Hepatocyte (in vitro differentiated cells): ENCODE results near the gene CCDC34.

ENCODE experiments used
- CTCF ChIP-seq: fragments of 200-600 bp; sonication (generic); IDR thresholded peaks from 2 replicates; pipeline ENCODE4 v1.5.1; 2016; ENCODE audit warnings: antibody characterized with exemption, mild to moderate bottlenecking; ENCODE audit not compliant: poor library complexity
- EZH2 ChIP-seq: fragments of 200-600 bp; sonication (generic); IDR thresholded peaks from 2 replicates; pipeline ENCODE4 v1.6.1; 2016; ENCODE audit warnings: antibody characterized with exemption, mild to moderate bottlenecking, borderline replicate concordance
- EZH2phosphoT487 ChIP-seq: fragments of 200-600 bp; sonication (generic); IDR thresholded peaks from one replicate; pipeline ENCODE4 v1.6.1; 2018; ENCODE audit warnings: antibody characterized with exemption, mild to moderate bottlenecking, low read depth, moderate library complexity; ENCODE audit not compliant: unreplicated experiment, severe bottlenecking

- TF ChIP-seq CTCF (no peak), EZH2 (no peak), EZH2phosphoT487 (no peak)
Measured at GRCh38 chr11:27303903-27304302, 59.1 kb downstream of the CCDC34 start.
